ENCODE data around the gene LAMP1. TPM values are rescaled to one million over a fixed set of nuclear protein-coding genes. Genes with fewer than 3 reads are reported as not detected.

LAMP1 gene
- total RNA-seq, 6 experiments from 2014 or later = 215 to 255 (median 247) TPM

DNA sequence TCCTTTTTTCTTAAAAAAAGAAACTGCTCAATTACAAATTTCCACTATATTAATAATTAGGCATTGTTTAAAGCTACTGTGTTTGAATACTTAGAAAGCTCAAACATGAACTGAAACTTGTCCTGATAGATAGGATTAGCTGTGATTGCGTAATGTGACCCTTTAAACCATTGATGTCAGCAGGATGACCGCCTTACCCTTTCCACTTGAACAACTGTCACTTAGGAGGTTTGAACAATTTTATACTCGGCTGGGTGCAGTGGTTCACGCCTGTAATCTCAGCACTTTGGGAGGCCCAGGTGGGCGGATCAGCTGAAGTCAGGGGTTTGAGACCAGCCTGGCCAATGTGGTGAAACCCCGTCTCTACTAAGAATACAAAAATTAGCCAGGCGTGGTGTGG lies 2.9 kb downstream of the LAMP1 start:
- H3K27me3 Mint-ChIP-seq (ENCODE audit: insufficient read depth) = peaks cover 10% of the 10 kb centered on the region; the same call in 1 of the 2 replicates
- no peak for TF ChIP-seq CTCF (IDR thresholded peaks at IDR 0.05)
- peaks cover 6% of the 10 kb centered on the region for H3K9me3 Mint-ChIP-seq
- peaks cover 11% of the 10 kb centered on the region for H3K36me3 Mint-ChIP-seq (ENCODE audit: low read depth)
- DNase-seq = no peak
- H3K4me3 Mint-ChIP-seq = no peak overlapping the region
- peaks cover 27% of the 10 kb centered on the region for H3K4me1 Mint-ChIP-seq (ENCODE audit: low read depth)
- H3K27ac Mint-ChIP-seq = no peak overlapping the region

- no peak for DNase-seq
- H3K36me3 Mint-ChIP-seq (ENCODE audit: low read depth) = peaks cover 7% of the 10 kb centered on the region; the same call in 1 of the 2 replicates
- H3K4me3 Mint-ChIP-seq = no peak overlapping the region
- peaks cover 34% of the 10 kb centered on the region for H3K4me1 Mint-ChIP-seq (ENCODE audit: low read depth)
- H3K27ac Mint-ChIP-seq = no peak overlapping the region
- H3K9me3 Mint-ChIP-seq = no peaks in the 10 kb centered on the region
- H3K27me3 Mint-ChIP-seq (ENCODE audit: insufficient read depth) = peaks cover 2% of the 10 kb centered on the region; the same call in 1 of the 2 replicates
- TF ChIP-seq CTCF (IDR thresholded peaks at IDR 0.05) = no peak
Observed at GRCh38 chr13:113302986-113303385, 5.9 kb downstream of the LAMP1 start.

DNA sequence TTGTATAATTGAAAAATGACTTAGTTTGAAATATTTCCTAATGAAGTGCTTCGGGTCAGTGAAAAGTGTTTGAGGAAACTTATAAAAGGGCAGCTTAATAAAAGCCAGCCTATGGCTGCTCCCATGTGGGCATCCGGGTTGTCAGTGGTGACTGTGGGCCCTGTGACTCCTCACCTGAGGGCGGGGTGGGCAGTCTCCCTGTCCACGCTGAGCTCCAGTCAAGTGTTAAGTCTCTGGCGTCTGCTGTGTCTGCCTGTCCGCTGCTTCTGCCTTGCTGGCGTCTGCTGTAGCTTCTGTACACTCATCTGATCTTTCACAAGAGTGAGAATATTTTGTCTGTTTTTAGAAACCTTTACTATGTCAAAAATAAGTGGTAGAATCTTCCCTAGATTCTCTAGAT lies 7.1 kb downstream of the LAMP1 start:
- Mint-ChIP-seq H3K27me3 (ENCODE audit: insufficient read depth) (peaks cover 2% of the 10 kb centered on the region; the same call in 1 of the 2 replicates), H3K27ac (no peak overlapping the region; the same call in 1 of the 2 replicates), H3K4me1 (ENCODE audit: low read depth) (peaks cover 26% of the 10 kb centered on the region), H3K4me3 (no peak overlapping the region), H3K36me3 (ENCODE audit: low read depth) (peaks cover 7% of the 10 kb centered on the region; the same call in 1 of the 2 replicates), H3K9me3 (no peaks in the 10 kb centered on the region)
- no peak for TF ChIP-seq CTCF (IDR thresholded peaks at IDR 0.05)
- DNase-seq = no peak

- peak overlapping the region; percentile 48 for H3K4me3 Mint-ChIP-seq
Observed at GRCh38 chr13:113305208-113305607, 8.2 kb downstream of the LAMP1 start.

DNA sequence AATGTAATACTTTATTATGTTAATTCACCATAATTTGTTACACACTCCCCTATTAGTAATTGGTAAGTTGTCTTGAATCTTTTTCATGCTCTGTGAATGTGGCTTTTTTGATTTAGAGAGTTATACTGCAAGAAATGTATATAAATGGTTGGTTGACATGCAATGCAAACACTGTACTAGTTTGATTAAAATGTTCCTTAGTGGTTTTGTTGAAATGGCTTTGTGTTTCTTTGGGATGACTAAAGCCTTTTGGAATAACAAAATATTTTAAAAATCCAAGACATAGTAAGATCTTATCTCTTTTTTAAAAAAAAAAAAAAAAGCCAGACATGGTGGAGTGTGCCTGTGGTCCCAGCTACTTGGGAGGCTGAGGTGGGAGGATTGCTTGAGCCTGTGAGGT lies 10.5 kb downstream of the LAMP1 start:
- Mint-ChIP-seq H3K4me1 (ENCODE audit: low read depth) (peaks cover 26% of the 10 kb centered on the region), H3K9me3 (no peaks in the 10 kb centered on the region), H3K4me3 (no peak overlapping the region), H3K36me3 (ENCODE audit: low read depth) (peaks cover 29% of the 10 kb centered on the region), H3K27me3 (ENCODE audit: insufficient read depth) (peaks cover 4% of the 10 kb centered on the region), H3K27ac (peak overlapping the region; percentile 6; the same call in 1 of the 2 replicates)
- no peak for TF ChIP-seq CTCF (IDR thresholded peaks at IDR 0.05)
- DNase-seq = peak; percentile 45

More at GRCh38 chr13:113305208-113305607, 8.2 kb downstream of the LAMP1 start:
- Mint-ChIP-seq H3K36me3 (ENCODE audit: low read depth) (peaks cover 11% of the 10 kb centered on the region; the same call in 1 of the 2 replicates), H3K9me3 (no peaks in the 10 kb centered on the region), H3K27ac (peak overlapping the region; percentile 61), H3K27me3 (ENCODE audit: insufficient read depth) (peaks cover 2% of the 10 kb centered on the region; the same call in 1 of the 2 replicates), H3K4me1 (ENCODE audit: low read depth) (peaks cover 26% of the 10 kb centered on the region)
- TF ChIP-seq CTCF (IDR thresholded peaks at IDR 0.05) = no peak
- peak; percentile 55 for DNase-seq

Data from HFFc6 (cell line).